Brain pericyte (primary cell): ENCODE measurements around the gene CRKL.
A peak's percentile ranks its signal among the peaks of the same experiment; 100 is the strongest.

ENCODE experiments used
- DNase-seq: peaks from one replicate; pipeline ENCODE4 v3.0.0-alpha.2; 2012; ENCODE audit warnings: low read depth, low spot score

The CRKL gene

GRCh38 chr22:20995329-20996030 lies 78.3 kb downstream of the CRKL start:
- DNase-seq: no peak

- no peak for DNase-seq
Observed at GRCh38 chr22:20996031-20996410, 78.8 kb downstream of the CRKL start.

GRCh38 chr22:20996598-20997535 lies 79.7 kb downstream of the CRKL start:
- no peak for DNase-seq

GRCh38 chr22:20997536-20998257 lies 80.5 kb downstream of the CRKL start:
- no peak for DNase-seq

GRCh38 chr22:20998411-20999336 lies 81.5 kb downstream of the CRKL start:
- no peak for DNase-seq

GRCh38 chr22:20999350-21000206 lies 82.4 kb downstream of the CRKL start:
- no peak for DNase-seq

GRCh38 chr22:21000207-21000986 lies 83.2 kb downstream of the CRKL start:
- DNase-seq: no peak

GRCh38 chr22:21000987-21001600 lies 83.9 kb downstream of the CRKL start:
- no peak for DNase-seq

GRCh38 chr22:21001601-21002325 lies 84.6 kb downstream of the CRKL start, which contains the start of gene THAP7:
Gene THAP7, minus strand, starts transcription at chr22:21002118. Its CDS starts 207 bp downstream, at chr22:21001911.
- peak; percentile 81 for DNase-seq
